Hindlimb muscle (tissue), 1 donor: ENCODE results near the gene CCDC106. TPM values are rescaled to one million over a fixed set of nuclear protein-coding genes. Genes with fewer than 3 reads are reported as not detected.
A peak's percentile ranks its signal among the peaks of the same experiment; 100 is the strongest.

ENCODE experiments used
- DNase-seq: peaks from one replicate; pipeline ENCODE4 v3.0.0-alpha.2; 2013
- polyA plus RNA-seq: library from polyadenylated mRNA; unstranded; fragments of 120-200 nt; gene quantifications from one replicate; pipeline ENCODE4 v1.2.1, GENCODE V29; 2013; ENCODE audit not compliant: insufficient read length

Gene CCDC106
- polyA plus RNA-seq, 1 donor = 16.1 TPM

DNA sequence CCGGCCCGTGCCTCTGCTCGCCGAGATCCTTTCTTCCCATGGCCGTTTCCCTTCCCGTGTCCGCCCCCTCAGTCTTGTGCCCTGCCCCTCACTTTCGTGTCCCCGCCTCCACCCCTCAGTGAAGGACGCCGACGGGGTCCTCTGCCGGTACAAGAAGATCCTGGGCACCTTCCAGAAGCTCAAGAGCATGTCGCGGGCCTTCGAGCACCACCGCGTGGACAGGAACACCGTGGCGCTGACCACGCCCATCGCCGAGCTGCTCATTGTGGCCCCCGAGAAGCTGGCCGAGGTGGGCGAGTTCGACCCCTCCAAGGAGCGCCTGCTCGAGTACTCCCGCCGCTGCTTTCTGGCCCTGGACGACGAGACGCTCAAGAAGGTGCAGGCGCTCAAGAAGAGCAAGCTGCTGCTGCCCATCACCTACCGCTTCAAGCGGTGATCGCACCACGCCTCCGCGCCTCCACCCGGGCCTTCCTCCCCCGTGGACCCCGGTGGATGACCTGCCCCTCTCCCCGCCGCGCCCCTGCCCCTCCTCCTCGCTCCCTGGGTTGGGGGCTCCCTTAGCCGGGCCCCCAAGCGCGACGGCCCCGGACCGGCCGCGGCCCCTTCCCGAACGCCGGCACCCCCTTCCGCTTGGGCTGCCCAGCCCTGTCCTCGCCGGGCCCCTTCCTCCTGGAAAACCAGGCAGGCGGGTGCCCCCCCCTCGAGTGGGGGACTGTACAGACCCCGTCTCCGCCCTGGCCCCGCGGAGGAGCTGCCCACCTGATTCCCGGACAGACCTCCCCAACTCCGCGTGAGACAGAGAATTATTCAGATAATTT lies 4.5 kb downstream of the CCDC106 start:
- DNase-seq = no peak

DNA sequence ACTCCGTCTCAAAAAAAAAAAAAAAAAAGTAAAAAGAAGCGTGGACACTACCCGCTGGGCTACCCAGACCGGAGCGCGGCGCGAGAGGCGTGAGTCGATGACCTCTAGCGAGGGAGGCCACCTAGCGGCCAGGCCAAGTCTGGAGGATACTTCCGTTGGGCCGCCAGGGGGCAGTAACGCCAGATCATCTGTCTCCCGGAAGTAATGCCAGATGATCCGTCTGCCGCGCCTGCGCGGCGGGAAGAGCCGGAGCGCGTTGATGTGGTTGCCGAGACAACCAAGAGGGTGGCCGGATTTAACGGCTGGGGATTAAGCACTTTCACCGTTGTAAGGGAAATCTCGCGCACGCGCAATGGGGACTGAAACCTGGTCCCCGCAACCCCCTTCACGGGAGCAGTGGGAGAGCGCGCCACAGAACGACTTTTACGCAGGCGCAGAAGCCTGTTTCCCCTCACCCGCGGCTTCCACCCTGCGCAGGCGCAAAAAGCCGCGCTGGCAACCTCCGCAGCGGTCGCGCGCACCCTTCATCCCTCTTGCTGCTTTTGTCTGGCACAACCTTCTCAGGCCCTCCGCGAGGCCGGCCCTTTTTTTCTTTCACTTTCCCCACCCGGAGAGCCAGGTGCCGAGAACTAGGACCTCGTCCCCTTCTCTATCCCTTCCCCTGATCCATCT lies 5.8 kb downstream of the CCDC106 start:
- DNase-seq = peak; percentile 100

DNA sequence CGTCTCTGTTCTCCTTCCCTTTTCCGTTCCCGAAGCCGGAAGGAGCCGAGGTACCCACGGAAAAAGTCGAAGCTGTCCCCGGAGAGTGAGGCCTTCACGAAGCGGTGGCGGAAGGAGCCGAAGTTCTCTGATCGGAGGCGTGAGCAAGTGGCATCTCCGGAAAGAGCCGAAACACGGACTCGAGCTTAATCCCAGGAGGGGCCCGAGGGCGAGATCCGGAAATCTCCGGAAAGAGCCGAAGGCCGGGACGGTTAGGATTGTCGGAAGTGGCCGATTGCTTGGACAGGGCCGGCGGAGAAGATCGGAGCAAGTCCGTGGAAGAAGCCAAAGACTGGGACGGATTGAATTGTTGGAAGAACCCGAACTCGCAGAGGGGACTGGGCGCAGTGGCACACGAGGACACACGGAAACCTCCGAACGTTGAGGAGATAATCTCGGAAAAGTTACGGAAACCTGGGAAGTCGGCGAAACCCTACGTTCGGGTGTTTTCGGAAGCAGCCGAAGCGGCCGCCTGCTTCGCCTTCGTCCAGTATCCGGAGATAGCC lies 6.4 kb downstream of the CCDC106 start:
- peak; percentile 100 for DNase-seq

DNA sequence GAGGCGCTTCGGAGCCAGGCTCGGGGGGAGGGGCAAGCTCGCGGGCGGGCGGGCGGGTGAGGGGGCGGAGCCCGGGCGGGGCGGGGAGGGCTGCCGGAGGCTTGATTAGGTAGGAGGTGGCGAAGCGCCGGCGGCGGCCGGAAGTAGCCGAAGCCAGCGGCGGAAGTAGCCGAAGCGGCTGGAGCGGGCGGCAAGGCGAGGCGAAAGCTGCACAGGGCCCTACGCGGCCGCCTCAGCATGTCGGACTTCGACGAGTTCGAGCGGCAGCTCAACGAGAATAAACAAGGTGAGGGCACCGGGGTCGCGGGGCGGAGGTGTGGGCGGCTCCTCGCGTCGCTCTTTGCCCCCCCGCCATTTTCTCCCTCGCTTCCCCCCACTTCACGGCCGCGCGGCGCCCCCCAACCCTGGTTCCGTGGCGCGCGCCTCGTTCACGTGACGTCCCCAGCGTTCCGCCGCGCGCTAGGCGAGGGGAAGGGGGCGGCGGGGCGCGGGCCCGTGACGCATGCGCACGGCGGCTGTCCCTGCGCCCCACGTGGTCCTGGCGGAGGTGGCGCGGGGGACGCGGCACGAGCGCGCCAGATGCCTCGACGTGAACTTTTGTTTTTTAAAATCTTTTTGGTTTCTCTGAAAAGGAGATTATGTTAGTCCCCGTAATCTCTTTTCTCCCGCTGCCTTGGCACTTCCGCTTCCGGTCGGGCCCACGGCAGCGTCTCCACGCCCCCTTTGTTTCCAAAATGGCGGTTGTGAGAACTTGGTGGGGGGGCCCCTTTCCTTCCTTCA lies 7.0 kb downstream of the CCDC106 start, which contains the start of gene U2AF2:
Gene U2AF2, plus strand, starts transcription at position 168 of the 780 bp plus-strand sequence. Its CDS starts 70 bp downstream, at position 238.
- peak; percentile 83 for DNase-seq

DNA sequence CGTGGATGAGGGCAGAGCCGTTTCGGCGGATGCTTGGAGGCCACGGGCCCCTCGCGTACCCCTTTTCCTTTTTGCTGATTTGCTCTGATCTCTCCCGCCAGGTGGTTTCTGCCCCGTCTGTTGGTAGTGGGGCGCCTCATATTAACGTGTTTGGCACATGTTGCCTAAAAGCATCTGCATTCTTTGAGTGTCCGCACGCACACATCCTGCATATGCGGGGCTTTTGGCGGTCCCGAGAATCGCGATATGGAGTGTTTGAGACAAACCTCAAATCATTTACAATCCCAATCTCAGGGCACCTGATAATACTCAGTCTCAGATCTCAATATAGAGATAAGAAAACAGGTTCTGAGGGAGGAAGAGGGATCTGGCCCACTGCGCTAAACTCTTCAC lies 7.6 kb downstream of the CCDC106 start:
- DNase-seq = no peak

DNA sequence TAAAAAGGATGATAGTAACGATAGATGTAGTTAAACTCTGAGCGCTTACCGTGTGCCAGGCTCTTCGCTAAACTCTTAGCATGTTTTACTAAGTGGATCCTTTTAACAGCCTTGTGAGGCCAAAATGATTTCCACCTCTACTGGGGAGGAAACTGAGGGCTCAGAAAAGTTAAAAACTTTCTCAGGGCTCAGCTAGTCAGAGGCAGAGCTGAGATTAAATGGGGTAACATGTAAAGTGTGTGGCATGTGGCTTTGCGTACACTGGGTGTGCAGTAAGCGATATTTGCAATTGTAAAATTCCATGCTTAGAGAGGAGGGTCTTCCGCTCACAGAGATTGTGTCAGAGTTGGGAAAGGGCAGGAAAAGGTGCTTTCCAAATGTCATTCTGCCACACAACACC lies 8.5 kb downstream of the CCDC106 start:
- no peak for DNase-seq

- DNase-seq = no peak
Measured at GRCh38 chr19:55656988-55657747, 9.2 kb downstream of the CCDC106 start.

DNA sequence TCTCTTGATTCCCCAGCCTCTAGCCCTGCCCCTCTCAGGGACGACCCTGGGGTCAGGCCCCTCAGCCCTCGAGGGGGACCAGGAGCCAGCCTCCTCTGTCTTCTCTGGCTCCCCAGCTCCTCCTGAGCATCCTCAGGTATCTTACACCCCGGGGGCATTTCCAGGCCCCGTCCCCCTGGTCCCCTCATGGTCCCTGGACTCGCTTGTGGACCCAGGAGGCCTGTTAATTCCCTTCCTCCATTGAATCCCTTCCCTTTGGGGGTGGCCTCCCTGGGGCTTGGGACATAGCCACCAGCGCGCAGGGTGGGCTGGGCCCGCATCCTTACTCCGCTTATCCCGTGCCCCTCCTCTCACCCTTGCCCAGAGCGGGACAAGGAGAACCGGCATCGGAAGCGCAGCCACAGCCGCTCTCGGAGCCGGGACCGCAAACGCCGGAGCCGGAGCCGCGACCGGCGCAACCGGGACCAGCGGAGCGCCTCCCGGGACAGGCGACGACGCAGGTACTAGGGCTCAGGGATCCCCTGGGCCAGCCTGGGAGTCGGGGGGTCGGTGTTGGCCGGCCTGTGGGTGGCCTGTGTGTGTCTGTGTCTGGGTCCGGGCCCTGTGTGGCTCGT lies 10.9 kb downstream of the CCDC106 start:
- DNase-seq = no peak

DNA sequence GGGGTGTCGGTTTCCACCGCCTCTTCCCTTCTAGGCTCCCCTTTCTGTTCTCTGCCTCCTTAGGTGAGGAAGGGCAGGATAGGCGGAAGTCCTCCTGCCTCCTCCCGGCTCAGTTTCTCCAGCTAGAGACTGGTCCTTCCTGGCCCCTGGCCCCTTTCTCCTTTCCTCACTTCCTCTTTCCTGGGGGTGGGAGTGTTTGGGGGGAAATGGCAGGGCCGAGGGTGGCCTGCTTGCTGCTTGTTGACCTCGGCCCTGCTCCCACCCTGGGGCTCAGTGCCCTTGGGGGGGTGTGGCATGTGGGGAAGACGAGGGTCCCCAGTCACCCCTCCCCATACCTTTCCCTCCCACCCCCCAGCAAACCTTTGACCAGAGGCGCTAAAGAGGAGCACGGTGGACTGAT lies 11.8 kb downstream of the CCDC106 start:
- DNase-seq = no peak

DNA sequence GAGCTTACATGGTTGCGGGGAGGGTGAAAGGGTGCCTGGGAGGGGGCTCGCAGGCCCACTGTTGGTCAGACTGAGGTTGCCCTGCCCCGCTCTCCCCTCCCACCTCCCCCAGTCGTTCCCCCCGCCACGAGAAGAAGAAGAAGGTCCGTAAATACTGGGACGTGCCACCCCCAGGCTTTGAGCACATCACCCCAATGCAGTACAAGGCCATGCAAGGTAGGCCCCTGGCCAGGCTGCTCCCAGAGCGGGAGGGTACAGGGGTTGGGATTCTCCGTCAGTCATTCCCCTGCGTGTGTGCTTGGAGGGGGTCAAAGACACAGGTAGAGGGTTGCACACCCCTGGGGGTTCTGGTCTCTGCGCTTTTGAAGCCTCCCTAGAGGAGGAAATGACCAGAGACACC lies 12.4 kb downstream of the CCDC106 start:
- no peak for DNase-seq

DNA sequence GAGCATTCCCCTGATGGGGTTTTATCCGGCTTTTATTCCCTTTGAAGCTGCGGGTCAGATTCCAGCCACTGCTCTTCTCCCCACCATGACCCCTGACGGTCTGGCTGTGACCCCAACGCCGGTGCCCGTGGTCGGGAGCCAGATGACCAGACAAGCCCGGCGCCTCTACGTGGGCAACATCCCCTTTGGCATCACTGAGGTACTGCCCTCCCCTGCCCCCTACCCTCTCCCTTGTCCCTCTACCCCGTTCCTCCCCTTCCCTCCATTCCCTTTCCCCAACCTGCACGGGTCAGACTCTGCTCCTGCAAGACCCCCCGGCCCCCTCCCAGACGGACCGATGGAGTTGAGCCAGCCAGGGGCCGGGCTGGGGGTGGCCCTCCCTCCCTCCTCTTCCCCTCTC lies 13.0 kb downstream of the CCDC106 start:
- DNase-seq = no peak

DNA sequence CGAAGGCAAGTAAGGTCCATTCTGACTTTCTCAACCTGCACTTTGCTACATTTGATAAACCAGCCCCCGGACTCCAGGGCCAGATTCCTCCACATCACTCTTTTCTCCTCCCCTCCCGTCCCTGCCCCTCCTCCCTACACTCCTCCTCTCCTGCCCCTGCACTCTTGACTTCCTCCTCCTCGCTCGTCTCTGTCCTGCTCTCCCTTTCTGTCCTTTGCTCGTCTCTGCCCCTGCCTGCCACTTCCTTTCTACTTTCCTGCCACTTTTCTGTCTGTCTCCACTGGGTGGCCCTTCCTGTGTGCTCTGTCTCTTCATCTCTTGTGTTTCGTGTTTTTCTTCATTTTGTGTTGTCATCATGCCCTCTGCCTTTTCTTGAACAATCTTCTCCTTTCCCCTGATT lies 13.8 kb downstream of the CCDC106 start:
- no peak for DNase-seq

DNA sequence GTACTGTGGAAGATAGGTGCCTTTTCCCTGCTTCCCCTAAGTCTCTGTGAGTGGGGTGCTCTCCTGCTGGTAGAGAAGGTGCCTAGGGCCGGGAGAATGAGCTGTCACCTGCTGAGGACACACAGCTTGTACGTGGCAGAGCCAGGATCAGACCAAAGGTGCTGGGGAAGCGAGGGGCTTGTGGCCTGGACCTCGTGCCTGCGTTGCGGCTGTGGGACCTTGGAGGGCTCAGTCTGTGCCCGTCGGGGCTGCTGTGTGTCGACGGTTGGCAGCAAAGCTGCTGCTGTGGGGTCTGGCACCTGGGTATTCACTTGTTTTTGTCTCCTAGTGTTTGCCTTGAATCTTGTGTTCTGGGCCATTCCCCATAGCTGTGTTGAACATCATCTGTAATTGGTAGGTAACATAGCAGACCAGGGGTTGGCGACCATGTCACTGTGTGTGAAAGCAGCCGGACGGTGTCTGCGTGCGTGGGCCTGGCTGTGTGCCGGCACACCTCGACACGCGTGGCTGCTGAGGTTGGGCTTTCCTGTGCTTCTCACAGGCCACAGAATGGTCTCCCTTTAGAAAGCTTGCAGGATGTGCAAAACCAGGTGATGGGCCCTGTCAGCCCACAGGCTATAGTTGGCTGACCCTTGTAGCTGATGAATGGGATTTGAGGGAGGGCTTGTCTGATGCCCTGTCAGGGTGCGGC lies 16.0 kb downstream of the CCDC106 start:
- no peak for DNase-seq

DNA sequence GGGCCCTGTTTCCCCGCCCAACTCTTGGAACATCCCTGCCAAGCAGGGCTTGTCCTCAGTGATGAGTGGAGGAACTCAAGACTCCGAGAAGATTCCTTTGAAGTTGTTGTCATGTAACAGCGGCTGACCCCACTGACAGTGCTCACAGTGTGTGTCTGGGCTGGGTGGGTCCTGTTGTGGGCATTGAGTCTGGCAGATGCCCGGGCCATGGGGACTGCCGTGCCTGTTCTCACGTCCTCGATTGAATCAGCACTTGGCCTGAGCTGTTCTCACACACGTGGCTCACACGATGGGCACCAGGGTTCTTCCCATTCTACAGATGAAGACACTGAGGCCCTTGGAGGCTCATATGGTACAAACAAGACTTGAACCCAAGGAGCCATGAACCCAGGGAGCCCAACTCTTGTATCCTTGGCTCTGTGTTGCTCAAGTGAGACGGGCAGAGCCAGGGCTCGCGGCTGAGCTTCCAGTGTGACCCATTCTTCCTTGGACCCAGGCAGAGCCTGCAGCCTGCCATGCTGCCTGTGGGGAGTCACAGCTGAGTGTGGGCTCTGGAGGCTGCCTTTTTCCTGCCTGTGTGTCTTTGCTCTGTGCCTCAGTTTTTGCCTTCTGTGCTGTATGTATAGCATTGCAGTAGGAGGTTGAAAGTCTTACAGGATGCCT lies 18.5 kb downstream of the CCDC106 start:
- DNase-seq = no peak

GRCh38 chr19:55667006-55667381 lies 19.0 kb downstream of the CCDC106 start:
- DNase-seq = no peak

- DNase-seq = no peak
Measured at GRCh38 chr19:55667511-55667910, 19.5 kb downstream of the CCDC106 start.

DNA sequence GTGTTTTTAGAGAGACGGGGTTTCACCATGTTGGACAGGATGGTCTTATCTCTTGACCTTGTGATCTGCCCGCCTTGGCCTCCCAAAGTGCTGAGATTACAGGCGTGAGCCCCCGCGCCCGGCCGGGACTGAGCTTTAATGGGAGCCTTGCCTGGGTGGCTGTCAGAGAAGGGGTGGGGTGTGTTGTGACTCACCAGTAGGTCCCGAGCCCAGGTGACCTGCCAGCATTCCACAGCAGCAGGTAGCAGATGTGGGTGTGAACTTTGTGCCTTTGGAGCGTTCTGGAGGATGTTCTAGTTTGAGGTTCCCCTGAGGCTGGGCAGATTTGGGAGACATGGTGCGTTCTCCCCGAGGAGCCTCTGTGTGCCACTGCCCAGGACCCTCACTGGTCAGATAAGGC lies 19.9 kb downstream of the CCDC106 start:
- no peak for DNase-seq

DNA sequence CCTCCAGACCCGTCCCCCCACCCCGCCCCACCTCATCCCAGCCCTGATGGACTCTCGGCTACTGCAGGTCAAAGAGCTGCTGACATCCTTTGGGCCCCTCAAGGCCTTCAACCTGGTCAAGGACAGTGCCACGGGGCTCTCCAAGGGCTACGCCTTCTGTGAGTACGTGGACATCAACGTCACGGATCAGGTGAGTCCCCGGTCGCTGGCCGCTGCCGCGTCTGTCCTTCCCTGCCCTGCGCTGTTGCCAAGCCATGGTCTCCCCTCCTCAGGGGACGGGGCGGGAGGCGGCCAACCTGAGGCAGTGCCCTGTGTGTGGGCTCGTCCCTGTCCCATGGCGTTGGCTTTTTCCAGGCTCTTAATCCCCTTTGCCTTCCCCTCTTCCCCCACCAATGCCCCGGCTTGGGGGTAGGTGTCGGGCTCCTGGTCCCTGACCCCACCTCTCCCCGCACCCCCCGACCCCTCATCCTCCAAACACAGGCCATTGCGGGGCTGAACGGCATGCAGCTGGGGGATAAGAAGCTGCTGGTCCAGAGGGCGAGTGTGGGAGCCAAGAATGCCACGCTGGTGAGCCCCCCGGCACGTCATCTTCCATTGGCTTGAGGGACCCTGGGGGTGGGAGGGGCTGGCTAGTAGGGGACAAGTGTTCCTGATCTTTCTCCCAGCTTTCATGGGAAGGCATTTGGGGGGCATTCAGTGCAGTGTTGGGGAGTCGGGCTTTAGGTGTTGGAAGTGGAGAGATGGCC lies 20.8 kb downstream of the CCDC106 start:
- DNase-seq = no peak

DNA sequence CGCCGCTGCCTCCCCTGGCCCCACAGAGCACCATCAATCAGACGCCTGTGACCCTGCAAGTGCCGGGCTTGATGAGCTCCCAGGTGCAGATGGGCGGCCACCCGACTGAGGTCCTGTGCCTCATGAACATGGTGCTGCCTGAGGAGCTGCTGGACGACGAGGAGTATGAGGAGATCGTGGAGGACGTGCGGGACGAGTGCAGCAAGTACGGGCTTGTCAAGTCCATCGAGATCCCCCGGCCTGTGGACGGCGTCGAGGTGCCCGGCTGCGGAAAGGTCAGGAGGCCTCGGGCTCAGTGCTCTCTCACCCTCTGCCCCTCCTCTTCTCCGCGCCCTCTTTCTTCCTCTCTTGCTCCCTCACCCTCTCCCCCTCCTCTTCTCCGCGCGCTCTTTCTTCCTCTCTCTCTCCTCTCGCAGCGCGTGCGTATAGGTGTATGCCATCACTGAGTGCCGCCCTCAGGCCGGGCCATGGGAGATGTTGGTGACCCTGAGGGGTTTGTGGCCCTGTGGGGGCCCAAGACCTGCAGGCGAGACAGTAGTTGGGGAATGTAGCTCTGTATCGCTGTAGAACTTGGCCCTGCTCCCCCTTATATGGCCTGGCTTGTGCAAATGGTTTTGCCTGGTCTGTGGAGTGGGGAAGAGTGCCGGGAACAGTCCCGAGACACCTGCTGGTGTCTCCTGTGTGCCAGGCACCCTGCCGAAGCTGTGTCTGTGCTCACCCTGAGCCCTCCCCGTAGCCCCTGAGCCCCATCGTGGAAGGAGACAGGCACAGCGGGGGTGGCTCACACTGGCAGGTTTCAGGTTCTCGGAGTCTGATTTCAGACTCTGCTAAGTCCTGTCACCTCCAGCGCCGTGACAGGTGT lies 21.6 kb downstream of the CCDC106 start:
- DNase-seq = no peak
